ENCODE data around the gene ABCC5. TPM values are rescaled to one million over a fixed set of nuclear protein-coding genes. Genes with fewer than 3 reads are reported as not detected.
"Not testable (repeated sequence)": the region's sequence is repeated elsewhere in the genome, so short reads cannot be mapped to it uniquely, and the experiment has no call there.

ABCC5 gene
- polyA plus RNA-seq, 5 donors, result 61.9 to 85.7 (median 85.3) TPM

- no peak for DNase-seq
These were observed 815 bp upstream of the ABCC5 start for GRCh38 chr3:184018424-184018973.

GRCh38 chr3:184016811-184017671 lies 643 bp downstream of the ABCC5 start:
- peak; percentile 55 to 56 for DNase-seq

- DNase-seq, result no peak
These were observed 1.5 kb downstream of the ABCC5 start for GRCh38 chr3:184016169-184016570.

GRCh38 chr3:184015381-184016019 lies 2.2 kb downstream of the ABCC5 start:
- no peak for DNase-seq

- DNase-seq, result no peak
These were observed 5.5 kb downstream of the ABCC5 start for GRCh38 chr3:184011937-184012889.

GRCh38 chr3:184011230-184011876 lies 6.3 kb downstream of the ABCC5 start:
- peak in 1 of 2 donors; percentile 30 for DNase-seq

GRCh38 chr3:184008161-184008560 lies 9.5 kb downstream of the ABCC5 start:
- DNase-seq, result no peak

GRCh38 chr3:184007143-184007813 lies 10.4 kb downstream of the ABCC5 start:
- not testable (repeated sequence) for DNase-seq

GRCh38 chr3:184005941-184006507 lies 11.7 kb downstream of the ABCC5 start:
- DNase-seq, result peak; percentile 44 to 51

GRCh38 chr3:184004476-184004875 lies 13.2 kb downstream of the ABCC5 start:
- DNase-seq, result no peak

- no peak for DNase-seq
These were observed 14.3 kb downstream of the ABCC5 start for GRCh38 chr3:184003187-184003967.

GRCh38 chr3:184002469-184002868 lies 15.2 kb downstream of the ABCC5 start:
- no peak for DNase-seq

GRCh38 chr3:184001761-184002160 lies 15.9 kb downstream of the ABCC5 start:
- no peak for DNase-seq

GRCh38 chr3:183991403-183991802 lies 26.3 kb downstream of the ABCC5 start:
- peak in 1 of 2 donors; percentile 23 for DNase-seq

GRCh38 chr3:183988216-183988790 lies 29.4 kb downstream of the ABCC5 start:
- DNase-seq, result no peak

GRCh38 chr3:183987000-183987600 lies 30.6 kb downstream of the ABCC5 start:
- DNase-seq, result no peak

GRCh38 chr3:183984749-183985729 lies 32.6 kb downstream of the ABCC5 start:
- DNase-seq, result no peak

Measured in right lung (tissue), 5 donors.